ENCODE data around the gene UPF2. TPM values are rescaled to one million over a fixed set of nuclear protein-coding genes. Genes with fewer than 3 reads are reported as not detected.

UPF2 gene
- polyA plus RNA-seq, 3 donors = 2.7 to 6.7 (median 4.3) TPM

DNA sequence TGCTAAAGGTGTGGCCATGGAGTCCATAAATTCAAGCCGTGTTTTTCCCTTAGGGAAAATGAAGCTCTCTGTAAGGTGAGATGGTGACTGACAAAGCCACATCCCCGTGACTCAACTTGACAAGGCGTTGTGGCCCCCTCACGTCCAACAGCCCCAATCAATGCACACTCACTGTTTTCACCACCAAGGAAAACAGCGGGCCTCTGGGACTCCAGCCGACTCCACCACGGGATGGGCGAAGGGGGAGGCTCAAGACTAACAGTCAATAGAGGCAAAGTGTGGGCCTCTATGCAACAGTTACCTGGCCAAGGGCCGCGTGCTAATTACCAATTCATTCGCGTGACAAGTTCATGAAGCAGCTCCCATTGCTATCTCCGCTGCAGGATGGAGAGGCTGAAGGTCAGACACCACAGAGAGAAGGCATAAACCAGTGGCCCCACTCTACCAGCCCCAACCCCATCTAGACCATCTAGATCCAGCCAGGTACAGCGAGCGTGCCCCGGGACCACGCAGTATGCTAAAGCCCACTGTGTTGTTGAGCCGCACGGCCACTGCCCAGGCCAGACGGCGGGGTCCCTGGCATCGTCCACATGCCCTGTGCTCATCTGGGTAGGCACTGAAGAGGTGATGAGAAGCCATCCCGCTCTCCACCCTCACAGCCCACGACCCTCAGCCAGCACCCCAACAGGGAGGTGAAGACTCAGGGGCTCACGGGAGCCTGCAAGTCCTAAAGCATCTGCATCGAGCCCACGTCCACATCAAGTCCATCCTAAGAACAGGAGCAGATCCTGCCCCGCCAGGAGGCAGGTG is 143.3 kb downstream of the UPF2 start:
- peaks cover 0 to 5% of the 10 kb centered on the region in 2 donors for H3K4me1 ChIP-seq (ENCODE audit: control insufficient read depth in 1 of 2, insufficient read depth in 2 of 2, low read length in 2 of 2)
- H3K27me3 Mint-ChIP-seq (ENCODE audit: low read depth in 3 of 3) = peaks cover 0 to 4% (median 0%) of the 10 kb centered on the region in 3 donors
- peaks cover 0 to 9% (median 3%) of the 10 kb centered on the region in 7 donors for H3K9me3 Mint-ChIP-seq
- H3K79me2 ChIP-seq (ENCODE audit: insufficient read depth, low read length) = no peaks in the 10 kb centered on the region
- TF ChIP-seq, protein P1, sequence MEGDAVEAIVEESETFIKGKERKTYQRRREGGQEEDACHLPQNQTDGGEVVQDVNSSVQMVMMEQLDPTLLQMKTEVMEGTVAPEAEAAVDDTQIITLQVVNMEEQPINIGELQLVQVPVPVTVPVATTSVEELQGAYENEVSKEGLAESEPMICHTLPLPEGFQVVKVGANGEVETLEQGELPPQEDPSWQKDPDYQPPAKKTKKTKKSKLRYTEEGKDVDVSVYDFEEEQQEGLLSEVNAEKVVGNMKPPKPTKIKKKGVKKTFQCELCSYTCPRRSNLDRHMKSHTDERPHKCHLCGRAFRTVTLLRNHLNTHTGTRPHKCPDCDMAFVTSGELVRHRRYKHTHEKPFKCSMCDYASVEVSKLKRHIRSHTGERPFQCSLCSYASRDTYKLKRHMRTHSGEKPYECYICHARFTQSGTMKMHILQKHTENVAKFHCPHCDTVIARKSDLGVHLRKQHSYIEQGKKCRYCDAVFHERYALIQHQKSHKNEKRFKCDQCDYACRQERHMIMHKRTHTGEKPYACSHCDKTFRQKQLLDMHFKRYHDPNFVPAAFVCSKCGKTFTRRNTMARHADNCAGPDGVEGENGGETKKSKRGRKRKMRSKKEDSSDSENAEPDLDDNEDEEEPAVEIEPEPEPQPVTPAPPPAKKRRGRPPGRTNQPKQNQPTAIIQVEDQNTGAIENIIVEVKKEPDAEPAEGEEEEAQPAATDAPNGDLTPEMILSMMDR (IDR thresholded peaks at IDR 0.05) = no peak
- no peak overlapping the region for H2AFZ ChIP-seq (ENCODE audit: insufficient read depth, low read depth, low read length, poor library complexity, severe bottlenecking)
- no peak overlapping the region for H3K4me2 ChIP-seq (replicated peaks; ENCODE audit: extremely low read depth, low read length, poor library complexity, severe bottlenecking)
- no peak overlapping the region for H3K4me3 Mint-ChIP-seq
- intact Hi-C loops (cut with micrococcal nuclease) = no loop called here
- H3K36me3 Mint-ChIP-seq = no peaks in the 10 kb centered on the region
- no peak overlapping the region for H3K9ac ChIP-seq (ENCODE audit: insufficient read depth, low read length, poor library complexity, severe bottlenecking)
- no peaks in the 10 kb centered on the region for H3K27me3 ChIP-seq (ENCODE audit: control insufficient read depth in 2 of 2, insufficient read depth in 2 of 2, low read length in 2 of 2)
- H3K27ac ChIP-seq (ENCODE audit: low read depth in 1 of 2, low read length in 2 of 2) = no peak overlapping the region
- 90% methylated on average over 17 of the region's 28 CpGs for WGBS (ENCODE audit: insufficient coverage)
- peaks cover 6% of the 10 kb centered on the region for H3K4me1 Mint-ChIP-seq
- H3K36me3 ChIP-seq (replicated peaks in 1 of 2; ENCODE audit: control insufficient read depth in 1 of 2, insufficient read depth in 2 of 2, low read length in 2 of 2) = no peaks in the 10 kb centered on the region
- H3K9me3 ChIP-seq (replicated peaks in 1 of 2; ENCODE audit: control insufficient read depth in 1 of 2, insufficient read depth in 1 of 2, low read length in 2 of 2) = peaks cover 0 to 5% of the 10 kb centered on the region in 2 donors
- DNase-seq = no peak
- H3K27ac Mint-ChIP-seq = no peak overlapping the region
- H4K20me1 ChIP-seq (ENCODE audit: insufficient read depth, low read length) = no peaks in the 10 kb centered on the region
- H3K4me3 ChIP-seq (replicated peaks in 1 of 3; ENCODE audit: low read depth in 2 of 3, low read length in 3 of 3) = no peak overlapping the region

- H3K4me2 ChIP-seq (replicated peaks; ENCODE audit: extremely low read depth, low read length, poor library complexity, severe bottlenecking) = no peak overlapping the region
These were observed 144.1 kb downstream of the UPF2 start for GRCh38 chr10:11898372-11899066.

More at GRCh38 chr10:11898372-11899066, 144.1 kb downstream of the UPF2 start:
- H3K4me3 Mint-ChIP-seq = no peak overlapping the region
- Histone ChIP-seq H3K4me1 (ENCODE audit: control insufficient read depth in 1 of 2, insufficient read depth in 2 of 2, low read length in 2 of 2) (peaks cover 0 to 5% of the 10 kb centered on the region in 2 donors), H3K27ac (ENCODE audit: low read depth in 1 of 2, low read length in 2 of 2) (no peak overlapping the region), H3K79me2 (ENCODE audit: insufficient read depth, low read length) (no peaks in the 10 kb centered on the region), H3K9ac (ENCODE audit: insufficient read depth, low read length, poor library complexity, severe bottlenecking) (no peak overlapping the region), H2AFZ (ENCODE audit: insufficient read depth, low read depth, low read length, poor library complexity, severe bottlenecking) (no peak overlapping the region), H3K27me3 (ENCODE audit: control insufficient read depth in 2 of 2, insufficient read depth in 2 of 2, low read length in 2 of 2) (no peaks in the 10 kb centered on the region), H3K4me3 (replicated peaks in 1 of 3; ENCODE audit: low read depth in 2 of 3, low read length in 3 of 3) (no peak overlapping the region), H3K36me3 (replicated peaks in 1 of 2; ENCODE audit: control insufficient read depth in 1 of 2, insufficient read depth in 2 of 2, low read length in 2 of 2) (no peaks in the 10 kb centered on the region), H3K9me3 (replicated peaks in 1 of 2; ENCODE audit: control insufficient read depth in 1 of 2, insufficient read depth in 1 of 2, low read length in 2 of 2) (peaks cover 0 to 9% of the 10 kb centered on the region in 2 donors), H4K20me1 (ENCODE audit: insufficient read depth, low read length) (no peaks in the 10 kb centered on the region)
- DNase-seq = no peak
- WGBS (ENCODE audit: insufficient coverage) = 98% methylated on average over 13 of the region's 20 CpGs
- no peaks in the 10 kb centered on the region for H3K36me3 Mint-ChIP-seq
- TF ChIP-seq, protein P1 (IDR thresholded peaks at IDR 0.05) = no peak
- H3K27ac Mint-ChIP-seq = no peak overlapping the region
- peaks cover 0 to 8% (median 0%) of the 10 kb centered on the region in 3 donors for H3K27me3 Mint-ChIP-seq (ENCODE audit: low read depth in 3 of 3)
- peaks cover 0 to 10% (median 3%) of the 10 kb centered on the region in 7 donors for H3K9me3 Mint-ChIP-seq
- intact Hi-C loops (cut with micrococcal nuclease) = no loop called here
- H3K4me1 Mint-ChIP-seq = peaks cover 6% of the 10 kb centered on the region
